Midbrain (tissue), 1 donor: ENCODE data around the gene MAP2K5.

Experiments
- DNase-seq: peaks from one replicate; lab custom pipeline; 2025; lab: John Stamatoyannopoulos, UW

The MAP2K5 gene

DNA sequence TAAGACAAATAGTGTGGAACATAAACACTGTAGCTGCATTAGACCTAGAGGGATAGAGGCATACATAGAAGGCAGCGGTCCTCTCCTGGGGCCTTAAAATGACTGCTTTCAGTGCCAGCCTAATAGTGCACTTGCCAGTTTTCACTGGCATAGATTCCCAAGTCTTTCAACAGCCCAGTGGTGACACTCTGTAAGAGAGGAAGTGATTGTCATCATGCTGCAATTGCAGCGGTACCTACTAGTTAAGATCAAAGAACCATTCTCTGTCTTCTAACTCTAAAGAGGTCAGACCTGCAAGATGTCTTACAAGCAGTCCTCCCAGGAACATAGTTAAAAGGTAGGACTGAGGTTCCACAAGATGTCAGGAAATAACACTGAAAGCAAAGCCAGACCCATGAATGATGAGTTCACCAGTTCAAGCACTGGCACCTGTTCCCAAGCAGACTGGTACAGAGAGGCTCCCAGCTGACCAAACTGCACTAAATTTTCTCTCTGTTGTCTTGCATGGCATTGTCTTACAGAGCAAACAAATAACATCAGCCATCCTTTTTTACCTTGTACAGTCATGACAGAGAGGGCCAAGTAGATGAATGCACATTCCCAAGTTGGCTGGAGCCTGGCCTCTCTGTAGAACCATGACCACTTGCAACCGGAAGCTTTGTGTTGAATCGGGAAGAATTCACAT lies 182.3 kb downstream of the MAP2K5 start:
- no peak for DNase-seq

DNA sequence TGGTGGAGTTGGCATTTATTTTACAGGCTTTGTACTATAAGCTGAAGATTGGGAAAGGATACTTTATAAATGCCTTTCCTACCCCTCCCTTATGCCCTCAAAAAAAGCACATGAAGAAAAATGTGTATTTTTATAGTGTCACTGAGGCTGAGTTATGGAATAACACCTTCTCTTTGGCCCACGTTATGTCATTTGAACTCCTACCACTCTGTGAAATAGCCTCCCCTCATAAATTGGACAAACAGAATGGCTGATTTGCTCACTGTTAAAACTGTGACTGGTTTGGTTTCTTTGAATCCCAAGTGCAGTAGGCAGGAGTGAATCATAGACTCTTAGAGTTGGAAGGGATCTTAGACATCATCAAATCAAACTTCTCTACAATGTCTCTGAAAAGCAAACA lies 187.6 kb downstream of the MAP2K5 start:
- DNase-seq = no peak

DNA sequence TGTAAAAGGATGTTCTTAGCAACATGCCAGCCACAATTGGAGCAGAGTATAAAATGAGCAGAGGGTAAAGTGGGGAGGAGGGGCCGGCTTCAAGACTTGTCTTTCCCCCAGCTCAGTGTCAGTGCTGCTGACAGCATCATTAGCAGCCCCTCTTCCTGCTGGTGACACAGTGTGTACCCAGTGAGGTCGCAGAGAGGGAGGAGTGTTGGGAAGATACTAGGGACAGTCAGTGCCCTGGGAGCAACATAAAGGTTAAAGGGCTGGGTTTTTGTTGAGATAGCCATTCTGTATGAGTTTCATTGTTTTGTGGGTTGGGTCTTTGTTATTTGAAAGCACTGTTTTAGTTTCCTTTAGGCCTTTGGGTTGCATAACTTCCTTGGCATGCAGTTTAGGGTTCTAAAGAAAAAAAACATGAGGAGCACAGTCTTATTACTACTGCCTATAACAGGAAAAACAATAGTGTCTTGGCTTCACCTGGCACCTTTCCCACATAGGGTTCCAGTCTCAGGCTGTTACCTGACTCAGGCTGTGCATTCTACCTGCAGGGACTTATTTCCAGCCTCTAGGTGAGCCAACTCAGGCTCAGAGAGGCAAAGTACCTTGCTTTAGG lies 188.7 kb downstream of the MAP2K5 start:
- no peak for DNase-seq

DNA sequence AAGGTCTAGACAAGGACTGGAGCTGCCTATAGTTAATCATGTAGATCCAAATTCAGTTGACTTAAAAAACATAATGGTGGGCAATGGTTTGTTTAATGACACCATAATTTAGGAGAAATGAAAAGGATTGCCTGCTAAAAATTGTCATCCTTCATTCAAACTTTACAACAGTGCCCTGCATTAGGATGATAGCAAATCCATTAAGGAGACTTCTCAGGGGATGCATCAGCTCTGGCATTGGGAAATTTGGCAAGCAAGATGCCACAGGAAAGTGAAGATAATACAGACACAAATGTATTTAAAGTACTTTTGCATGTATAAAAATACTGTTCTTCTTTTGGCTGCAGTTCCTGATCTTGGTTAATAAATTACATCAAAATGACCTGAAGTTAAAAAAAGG lies 189.7 kb downstream of the MAP2K5 start:
- DNase-seq = no peak

DNA sequence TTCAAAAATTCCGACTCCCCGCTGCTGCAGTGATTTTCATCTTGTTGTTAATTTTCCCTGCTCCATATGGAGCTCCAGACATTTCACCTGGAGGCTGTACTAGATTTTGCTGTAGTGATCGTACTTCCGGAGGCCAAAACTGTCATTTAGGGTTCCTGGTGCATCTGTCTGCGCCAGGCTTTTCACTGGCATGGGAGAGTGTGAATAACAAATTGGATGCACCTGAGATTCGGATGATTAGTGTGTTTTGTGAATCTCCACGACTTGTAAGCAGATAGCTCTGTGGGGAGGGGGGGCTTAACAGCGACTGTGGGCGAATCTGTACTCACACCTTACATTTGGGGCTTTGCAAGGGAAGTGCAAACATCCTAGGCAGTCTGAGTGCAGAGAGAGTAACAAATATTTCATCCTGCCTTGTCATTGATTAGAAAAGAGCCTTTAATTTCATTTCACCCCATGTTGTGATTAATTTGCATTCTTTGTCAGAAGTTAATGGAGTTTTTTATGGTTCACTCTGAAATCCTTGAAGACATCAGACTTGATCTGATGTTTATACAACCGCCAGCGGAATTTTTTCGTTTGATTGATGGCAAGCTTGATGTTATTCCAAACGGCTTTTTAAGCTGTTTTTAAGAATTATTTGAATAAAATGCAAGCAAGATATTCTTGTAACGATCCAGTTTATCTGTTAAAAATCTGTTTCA lies 190.3 kb downstream of the MAP2K5 start:
- no peak for DNase-seq

DNA sequence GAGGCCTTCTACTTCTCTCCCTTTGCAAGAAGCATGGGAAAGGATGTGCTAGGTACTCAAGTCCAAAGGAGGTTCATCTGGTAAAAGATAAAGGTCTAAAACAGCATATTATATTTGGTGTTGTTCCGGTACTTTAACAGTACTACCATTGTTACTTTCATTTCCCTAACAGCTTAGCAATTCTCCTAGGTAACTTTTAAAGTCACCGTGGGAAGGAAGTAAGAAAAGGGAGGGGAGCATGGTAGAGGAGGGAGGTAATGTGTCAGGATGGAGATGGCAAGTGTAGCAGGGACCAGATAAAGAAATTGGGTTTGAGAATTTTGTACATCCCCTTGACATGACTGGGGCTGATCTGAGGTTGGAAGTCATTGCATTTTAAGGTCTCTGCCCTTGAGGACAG lies 193.4 kb downstream of the MAP2K5 start:
- no peak for DNase-seq

DNA sequence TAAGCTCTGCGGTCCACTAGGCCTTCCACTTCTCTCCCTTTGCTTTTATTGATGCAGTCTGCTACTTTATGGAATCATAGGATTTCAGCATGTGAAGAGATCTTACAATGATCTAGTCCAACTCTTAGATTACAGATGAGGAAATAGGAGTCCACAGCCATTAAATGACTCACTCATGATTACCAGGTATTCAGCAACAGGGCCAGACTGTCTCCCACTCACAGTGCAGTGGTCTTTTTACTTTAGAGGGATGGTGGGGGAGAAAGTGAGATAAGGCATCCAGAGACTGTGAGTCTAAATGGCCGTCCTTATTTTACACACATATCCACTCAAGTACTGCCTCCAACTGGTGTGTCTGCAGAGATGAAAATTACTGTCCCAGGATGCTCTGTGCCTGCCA lies 194.3 kb downstream of the MAP2K5 start:
- no peak for DNase-seq

DNA sequence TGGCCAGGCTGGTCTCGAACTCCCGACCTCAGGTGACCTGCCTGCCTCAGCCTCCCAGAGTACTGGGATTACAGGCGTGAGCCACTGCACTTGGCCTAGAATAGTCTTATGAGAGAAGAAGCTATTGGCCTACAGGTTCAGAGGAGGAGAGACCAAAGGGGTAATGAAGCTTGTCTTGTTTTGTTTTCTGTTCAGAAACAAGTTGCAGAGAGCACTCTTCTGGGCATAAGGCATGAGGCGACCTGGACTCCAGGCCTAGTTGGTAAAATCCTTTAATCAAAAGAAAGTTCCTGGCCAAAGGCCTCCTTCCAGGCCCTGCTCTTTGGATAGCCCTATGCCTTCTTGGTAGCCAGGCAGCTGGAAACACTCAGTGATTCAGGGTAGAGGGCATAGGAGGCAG lies 195.6 kb downstream of the MAP2K5 start:
- no peak for DNase-seq

DNA sequence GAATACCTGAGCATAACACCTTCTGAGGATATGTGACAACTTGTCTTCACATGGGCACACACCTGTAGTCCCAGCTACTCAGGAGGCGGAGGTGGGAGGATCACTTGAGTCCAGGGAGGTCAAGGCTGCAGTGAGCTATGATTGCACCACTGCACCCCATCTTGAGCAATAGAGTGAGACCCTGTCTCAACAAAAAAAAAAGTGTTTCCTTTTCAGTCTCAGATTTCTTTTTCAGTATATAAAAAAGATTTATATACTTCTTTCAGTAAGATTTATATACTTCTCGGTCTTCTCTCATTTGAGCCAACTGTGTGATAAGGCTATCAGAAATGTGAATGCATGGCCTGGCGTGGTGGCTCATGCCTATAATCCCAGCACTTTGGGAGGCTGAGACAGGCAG lies 197.9 kb downstream of the MAP2K5 start:
- no peak for DNase-seq

DNA sequence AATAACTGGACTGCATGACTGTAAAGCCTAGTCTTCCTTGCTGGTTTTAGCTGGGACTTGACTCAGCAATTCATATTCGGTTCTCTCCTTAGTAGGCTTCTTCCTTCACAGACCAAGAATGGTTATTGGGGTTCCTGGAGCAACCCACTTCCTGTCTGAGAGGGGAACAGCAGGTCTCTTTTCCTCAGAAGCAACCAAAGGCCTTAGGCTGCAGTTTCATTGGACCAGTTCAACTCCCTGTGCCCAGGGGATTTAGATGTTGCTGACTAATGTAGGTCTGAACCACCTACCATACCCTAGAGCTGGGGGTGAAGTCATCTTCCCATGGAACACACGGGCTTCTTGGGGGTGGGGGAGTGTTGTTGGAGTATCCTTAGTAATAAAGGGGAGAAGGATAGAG lies 198.8 kb downstream of the MAP2K5 start:
- DNase-seq = no peak

DNA sequence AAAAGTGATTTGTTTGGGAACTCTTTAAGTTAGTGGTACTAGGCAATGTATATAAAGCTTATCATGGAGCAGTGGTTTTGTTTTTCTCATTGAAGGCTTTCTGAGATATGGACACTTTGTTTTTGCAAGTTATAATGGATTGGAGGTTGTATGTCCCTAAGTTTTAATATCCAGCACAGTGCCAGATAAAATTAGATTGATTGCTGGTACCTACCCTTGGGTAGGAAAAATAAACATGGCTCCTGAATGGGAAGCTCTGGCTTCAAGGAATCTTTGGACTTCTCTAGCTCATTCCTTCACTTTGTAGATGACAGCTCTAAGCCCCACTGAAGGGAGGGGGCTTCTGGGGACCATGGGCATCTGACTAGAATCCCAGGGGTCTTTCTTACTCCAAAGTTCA lies 201.1 kb downstream of the MAP2K5 start:
- no peak for DNase-seq

DNA sequence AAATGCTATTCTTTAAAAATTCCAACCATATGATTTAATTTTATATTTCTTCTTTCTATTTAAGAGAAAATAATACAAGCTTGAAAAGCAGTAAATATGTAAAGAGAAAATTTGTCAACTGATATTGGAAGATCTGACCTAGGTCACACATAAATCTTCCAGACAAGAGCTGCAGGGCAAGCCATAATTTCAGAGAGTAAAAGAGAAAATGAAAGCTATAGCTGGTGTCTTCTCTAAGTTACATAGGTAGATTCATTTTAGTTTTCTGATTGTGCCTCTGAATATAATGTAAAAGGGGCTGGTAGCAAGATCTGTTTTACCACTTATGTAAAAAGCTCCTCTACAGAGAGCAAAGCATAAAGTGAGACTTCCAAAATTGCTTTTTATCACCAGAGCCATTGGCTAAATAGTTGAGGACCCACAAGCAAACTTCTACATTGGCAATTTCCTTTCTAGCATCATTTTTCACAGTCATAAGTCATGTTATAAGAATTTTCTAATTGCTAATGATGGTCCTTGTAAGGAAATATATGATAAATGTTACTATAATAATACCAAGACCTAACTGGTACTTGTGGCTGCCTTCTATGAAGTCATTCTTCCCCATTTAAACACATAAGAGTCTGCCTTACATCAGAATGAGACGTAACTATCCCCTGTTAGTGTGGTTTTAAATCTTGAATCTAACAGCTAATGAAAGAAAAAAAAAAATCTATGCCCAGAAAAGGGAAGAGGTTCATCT lies 202.0 kb downstream of the MAP2K5 start:
- no peak for DNase-seq

DNA sequence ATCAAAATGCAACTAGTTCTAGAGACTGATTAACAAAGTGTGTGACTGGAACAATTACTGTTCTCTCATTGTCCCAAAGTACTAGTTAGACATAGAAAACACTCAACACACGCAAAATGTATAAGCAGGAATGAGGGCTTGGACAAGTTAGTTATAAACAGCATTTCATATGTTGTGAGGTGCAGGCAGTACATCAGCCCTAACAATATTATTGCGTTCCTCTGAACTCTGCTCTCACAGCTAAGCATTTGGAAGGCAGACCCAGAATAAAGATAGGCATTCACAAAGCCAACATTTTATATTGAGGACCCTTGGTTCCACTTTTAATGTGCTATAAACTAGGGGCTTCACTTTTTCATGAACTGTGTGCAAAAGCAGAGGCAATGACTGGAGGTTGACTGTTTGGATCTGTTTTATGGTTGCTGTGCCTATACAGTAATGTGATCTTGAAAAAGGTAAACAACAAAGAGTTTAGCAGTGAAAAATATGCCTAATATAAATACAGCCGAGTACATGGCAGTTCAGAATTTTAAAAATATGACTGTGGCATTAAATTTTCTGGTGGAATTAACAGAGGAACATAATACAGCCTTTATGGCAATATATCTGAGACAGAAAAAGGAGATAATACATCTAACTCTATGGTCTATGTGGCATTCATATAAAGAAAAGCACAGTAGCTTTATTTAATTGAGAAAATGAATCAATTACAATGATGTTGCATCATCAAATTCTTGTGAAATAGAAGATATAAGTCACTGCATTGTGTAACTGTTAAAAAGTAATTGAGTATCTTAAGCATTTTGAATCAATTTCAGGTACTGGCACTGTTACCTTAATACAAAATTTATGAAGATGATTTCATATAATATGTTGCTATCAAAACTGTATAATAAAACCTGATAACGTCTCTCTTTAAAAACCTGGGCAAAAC lies 202.8 kb downstream of the MAP2K5 start:
- DNase-seq = no peak

DNA sequence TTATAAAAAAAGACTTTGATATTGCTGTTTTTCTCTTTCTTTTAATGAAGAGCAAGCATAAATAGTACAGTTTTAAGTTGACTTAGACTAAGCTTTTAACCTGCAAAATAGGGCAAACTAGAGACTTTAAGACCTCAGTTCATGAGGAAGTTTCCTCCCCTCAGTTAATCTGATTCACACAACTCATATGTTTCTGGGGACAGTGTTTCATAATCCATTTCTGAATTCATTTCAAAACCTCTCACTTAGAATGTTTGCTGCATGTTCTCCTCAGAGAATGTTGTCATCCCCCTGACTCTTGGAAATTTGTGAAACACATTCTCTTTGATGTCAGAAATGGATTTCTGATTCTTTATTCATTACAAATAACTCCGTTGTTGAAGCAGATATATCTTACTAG lies 203.5 kb downstream of the MAP2K5 start:
- DNase-seq = no peak

DNA sequence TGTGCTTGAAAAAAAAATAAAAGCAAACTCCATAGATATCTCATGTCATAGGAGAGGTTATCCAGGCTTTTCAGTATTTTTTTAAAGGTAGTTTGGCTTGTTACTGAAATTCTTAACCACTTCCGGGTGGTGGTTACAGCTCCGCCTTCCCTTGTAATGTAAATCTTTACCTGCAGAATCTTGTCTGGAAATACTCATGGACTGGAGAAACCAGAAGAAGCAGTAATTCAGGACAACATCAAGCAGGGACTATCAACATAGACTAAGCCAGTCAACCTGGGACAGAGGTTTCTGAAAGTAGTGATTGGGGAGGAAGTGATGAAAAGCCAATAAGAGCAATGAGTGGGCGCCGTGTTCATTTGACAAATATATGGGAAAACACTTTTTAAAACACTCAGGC lies 203.9 kb downstream of the MAP2K5 start:
- no peak for DNase-seq

DNA sequence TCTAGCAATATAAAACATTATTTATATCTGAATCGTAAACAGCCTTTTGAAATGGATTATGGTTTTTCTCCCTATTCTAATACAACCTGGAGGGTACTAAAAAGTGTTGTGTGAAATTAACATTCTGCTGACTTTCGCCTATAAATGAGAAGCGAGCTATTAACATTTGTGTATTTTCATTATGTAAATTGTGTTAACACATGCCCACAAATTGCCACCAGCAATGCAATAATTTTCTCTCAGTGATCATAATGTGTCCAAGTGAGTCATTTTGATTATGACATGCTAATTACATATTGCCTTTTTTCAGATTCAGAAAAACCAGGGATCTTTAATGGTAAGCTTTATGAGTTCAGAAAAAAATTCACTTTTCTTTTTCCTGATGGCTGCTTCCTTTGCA lies 205.4 kb downstream of the MAP2K5 start:
- DNase-seq = no peak

DNA sequence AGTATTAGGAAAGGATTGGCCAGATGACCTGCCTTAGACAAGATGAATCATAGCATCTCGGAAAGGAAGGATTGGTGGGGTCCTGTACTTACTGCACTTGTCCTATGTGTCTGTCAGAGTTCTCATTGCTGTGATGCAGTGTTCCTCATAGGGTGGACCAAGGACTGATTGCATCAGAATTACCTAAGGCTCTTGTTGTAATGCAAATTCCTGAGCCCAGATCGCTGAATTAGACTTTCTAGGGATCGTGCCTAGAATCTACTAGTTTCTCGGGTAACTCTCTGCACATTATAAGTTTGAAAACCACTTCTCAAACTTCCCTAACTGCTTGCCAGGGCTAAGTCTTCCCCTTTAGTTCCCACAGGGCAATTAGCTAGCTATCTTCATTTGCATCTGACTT lies 207.9 kb downstream of the MAP2K5 start:
- DNase-seq = no peak

DNA sequence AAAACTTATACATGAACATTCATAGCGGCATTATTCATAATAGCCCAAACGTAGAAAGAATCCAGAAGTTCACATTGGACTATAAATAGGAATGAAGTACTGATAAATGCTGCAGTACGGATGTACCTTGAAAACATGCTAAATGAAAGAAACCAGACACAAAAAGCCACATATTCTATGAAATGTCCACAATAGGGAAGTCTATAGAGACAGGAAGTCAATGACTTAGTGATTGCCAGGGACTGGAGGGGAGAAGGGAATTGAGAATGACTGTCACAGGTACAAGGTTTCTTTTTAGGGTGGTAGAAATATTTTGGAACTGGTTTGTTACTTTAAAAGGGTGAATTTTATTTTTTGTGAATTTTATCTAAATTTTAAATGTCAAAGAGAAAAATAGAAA lies 211.4 kb downstream of the MAP2K5 start:
- no peak for DNase-seq

DNA sequence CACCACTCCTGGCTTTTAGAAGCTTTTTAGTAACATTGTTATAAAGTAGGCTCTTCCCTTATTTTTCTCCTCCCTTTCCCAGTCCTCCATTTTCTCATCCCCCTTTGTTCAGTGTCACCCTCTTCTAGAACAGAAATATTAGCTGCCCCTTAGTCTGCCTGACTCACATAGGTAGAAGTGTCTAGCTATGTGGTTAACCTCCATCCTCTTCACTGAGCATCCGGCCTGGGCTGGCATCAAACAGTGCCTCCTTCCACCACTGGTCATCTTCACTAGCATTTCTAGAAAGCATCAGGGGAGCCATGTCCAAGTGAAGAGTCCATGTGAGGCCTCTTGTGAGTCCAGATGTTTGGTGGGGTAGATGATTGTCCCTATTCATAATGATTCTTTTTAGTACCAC lies 212.8 kb downstream of the MAP2K5 start:
- DNase-seq = no peak

DNA sequence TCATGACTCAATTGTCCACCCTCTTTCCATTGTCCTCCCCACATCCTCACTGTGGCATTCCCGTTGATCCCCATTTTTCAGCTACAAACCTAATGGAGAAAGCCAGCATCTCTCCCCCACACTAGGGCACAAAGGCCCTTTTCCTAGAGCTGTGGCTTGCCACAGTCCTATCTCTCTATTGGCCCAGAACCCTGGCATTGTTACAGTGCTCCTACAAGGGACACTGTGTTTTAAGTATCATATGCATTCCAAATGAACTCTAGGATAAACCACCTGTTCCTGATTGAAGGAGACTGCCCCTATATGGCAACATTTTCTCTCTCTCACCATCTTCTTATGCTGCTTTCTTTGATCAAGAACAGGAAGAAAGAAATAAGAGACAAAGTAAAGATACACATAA lies 213.4 kb downstream of the MAP2K5 start:
- no peak for DNase-seq

DNA sequence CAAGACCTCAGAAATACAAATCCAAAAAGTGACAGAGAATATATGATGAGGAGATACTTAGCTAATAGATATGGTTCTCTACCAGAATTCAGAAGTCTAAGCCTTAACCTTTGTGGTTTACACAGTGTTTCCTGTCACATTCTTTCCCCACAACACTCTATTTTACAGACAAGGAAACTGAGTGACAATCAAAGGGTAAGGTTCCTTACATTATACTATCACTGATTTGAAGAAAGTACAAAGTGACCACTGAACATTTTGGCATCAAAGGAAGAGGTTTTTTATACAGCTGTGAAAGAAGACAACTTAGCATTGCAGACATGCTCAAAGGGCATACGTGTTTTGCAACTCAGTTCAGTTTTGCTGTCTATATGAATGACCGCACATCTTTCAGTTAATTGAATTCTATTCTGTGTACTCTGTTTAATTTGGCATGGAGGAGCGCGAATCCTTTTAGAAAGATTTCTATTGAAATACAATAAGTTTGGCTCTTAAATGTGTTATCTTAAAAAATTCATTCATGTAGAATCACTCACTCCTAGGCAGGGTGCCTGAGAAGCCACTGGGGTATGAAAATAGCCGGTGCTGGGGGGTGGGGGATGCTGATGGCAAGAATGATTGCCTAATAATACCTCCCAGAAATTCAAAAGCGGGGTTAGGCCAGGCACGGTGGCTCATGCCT lies 216.3 kb downstream of the MAP2K5 start:
- DNase-seq = no peak
